ENCODE data around the gene TAPT1. TPM values are rescaled to one million over a fixed set of nuclear protein-coding genes. Genes with fewer than 3 reads are reported as not detected.

TAPT1 gene
- total and polyA plus RNA-seq, 2 experiments from 2014 or later = 3.6 to 9.9 TPM

DNA sequence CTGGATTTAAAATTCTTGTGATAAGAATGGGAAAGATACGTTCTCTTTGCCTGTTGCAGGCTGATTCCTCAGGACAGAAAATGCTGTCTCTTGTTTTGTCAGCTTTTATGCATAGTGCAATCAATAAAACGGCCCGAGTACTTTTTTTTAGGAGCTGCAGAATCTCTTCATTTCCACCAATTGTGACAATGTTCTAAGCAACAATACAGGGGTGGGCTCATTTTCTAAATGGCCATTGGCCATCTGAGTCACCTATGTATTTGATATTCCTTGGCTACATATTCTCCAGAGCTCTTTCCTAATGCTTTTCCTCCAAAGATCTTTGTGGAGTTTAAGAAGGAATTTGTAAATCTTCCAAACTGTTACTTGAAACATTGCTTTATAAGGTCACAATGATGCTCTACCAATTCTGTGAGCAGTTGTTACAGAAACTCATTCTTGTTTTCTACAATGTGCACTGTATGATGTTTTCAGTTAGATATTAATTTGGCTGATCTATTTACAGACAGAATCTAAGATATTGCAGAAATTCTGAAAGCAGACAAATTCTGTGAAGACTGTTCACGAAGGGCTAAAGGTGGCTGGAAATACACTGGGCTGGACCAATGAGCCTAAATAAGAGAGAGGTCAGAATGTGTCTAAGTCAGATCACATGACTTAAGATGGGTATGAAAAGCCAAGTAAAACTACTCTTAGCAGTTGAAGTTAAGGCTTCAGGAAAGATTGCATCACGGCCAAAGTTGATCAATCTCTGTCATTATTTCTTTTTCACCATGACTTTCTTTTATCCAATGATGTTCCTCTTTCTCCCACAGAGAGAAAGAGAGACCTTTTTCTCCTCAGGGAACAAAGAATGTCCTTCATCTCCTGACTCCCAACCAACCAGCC, 33.4 kb downstream of the TAPT1 start:
- H3K4me1 ChIP-seq (ENCODE audit: insufficient read depth) = peaks cover 3% of the 10 kb centered on the region; the same call in 1 of the 2 replicates
- H3K4me3 ChIP-seq = no peak overlapping the region
- no peak for ATAC-seq
- no peak overlapping the region for H2AFZ ChIP-seq
- Mint-ChIP-seq H3K27me3 (ENCODE audit: insufficient read depth, low read depth, poor library complexity) (no peaks in the 10 kb centered on the region), H3K4me1 (peaks cover 22% of the 10 kb centered on the region), H3K27ac (peak overlapping the region; percentile 60; the same call in 1 of the 2 replicates), H3K9me3 (no peaks in the 10 kb centered on the region), H3K4me3 (no peak overlapping the region), H3K36me3 (ENCODE audit: low read depth) (peaks cover 9% of the 10 kb centered on the region)
- H3K27me3 ChIP-seq (ENCODE audit: insufficient read depth) = no peaks in the 10 kb centered on the region
- no peak overlapping the region for H3K27ac ChIP-seq (ENCODE audit: low read depth)
- no peaks in the 10 kb centered on the region for H3K79me2 ChIP-seq (replicated peaks; ENCODE audit: insufficient read depth)
- H3K36me3 ChIP-seq (ENCODE audit: insufficient read depth) = no peaks in the 10 kb centered on the region; the same call in 1 of the 2 replicates
- no peaks in the 10 kb centered on the region for H4K20me1 ChIP-seq (replicated peaks; ENCODE audit: insufficient read depth)
- no peak overlapping the region for H3K4me2 ChIP-seq
- DNase-seq (ENCODE audit: low spot score) = no peak
- TF ChIP-seq CREB1 (CRISPR knock-in tag; IDR thresholded peaks at IDR 0.05; ENCODE audit: low read depth) = no peak
- TF ChIP-seq ZNF331 (CRISPR knock-in tag; IDR thresholded peaks at IDR 0.05; ENCODE audit: low read depth) = no peak
- TF ChIP-seq NANOG (IDR thresholded peaks at IDR 0.05; ENCODE audit: borderline replicate concordance) = no peak
- TF ChIP-seq, protein P1, sequence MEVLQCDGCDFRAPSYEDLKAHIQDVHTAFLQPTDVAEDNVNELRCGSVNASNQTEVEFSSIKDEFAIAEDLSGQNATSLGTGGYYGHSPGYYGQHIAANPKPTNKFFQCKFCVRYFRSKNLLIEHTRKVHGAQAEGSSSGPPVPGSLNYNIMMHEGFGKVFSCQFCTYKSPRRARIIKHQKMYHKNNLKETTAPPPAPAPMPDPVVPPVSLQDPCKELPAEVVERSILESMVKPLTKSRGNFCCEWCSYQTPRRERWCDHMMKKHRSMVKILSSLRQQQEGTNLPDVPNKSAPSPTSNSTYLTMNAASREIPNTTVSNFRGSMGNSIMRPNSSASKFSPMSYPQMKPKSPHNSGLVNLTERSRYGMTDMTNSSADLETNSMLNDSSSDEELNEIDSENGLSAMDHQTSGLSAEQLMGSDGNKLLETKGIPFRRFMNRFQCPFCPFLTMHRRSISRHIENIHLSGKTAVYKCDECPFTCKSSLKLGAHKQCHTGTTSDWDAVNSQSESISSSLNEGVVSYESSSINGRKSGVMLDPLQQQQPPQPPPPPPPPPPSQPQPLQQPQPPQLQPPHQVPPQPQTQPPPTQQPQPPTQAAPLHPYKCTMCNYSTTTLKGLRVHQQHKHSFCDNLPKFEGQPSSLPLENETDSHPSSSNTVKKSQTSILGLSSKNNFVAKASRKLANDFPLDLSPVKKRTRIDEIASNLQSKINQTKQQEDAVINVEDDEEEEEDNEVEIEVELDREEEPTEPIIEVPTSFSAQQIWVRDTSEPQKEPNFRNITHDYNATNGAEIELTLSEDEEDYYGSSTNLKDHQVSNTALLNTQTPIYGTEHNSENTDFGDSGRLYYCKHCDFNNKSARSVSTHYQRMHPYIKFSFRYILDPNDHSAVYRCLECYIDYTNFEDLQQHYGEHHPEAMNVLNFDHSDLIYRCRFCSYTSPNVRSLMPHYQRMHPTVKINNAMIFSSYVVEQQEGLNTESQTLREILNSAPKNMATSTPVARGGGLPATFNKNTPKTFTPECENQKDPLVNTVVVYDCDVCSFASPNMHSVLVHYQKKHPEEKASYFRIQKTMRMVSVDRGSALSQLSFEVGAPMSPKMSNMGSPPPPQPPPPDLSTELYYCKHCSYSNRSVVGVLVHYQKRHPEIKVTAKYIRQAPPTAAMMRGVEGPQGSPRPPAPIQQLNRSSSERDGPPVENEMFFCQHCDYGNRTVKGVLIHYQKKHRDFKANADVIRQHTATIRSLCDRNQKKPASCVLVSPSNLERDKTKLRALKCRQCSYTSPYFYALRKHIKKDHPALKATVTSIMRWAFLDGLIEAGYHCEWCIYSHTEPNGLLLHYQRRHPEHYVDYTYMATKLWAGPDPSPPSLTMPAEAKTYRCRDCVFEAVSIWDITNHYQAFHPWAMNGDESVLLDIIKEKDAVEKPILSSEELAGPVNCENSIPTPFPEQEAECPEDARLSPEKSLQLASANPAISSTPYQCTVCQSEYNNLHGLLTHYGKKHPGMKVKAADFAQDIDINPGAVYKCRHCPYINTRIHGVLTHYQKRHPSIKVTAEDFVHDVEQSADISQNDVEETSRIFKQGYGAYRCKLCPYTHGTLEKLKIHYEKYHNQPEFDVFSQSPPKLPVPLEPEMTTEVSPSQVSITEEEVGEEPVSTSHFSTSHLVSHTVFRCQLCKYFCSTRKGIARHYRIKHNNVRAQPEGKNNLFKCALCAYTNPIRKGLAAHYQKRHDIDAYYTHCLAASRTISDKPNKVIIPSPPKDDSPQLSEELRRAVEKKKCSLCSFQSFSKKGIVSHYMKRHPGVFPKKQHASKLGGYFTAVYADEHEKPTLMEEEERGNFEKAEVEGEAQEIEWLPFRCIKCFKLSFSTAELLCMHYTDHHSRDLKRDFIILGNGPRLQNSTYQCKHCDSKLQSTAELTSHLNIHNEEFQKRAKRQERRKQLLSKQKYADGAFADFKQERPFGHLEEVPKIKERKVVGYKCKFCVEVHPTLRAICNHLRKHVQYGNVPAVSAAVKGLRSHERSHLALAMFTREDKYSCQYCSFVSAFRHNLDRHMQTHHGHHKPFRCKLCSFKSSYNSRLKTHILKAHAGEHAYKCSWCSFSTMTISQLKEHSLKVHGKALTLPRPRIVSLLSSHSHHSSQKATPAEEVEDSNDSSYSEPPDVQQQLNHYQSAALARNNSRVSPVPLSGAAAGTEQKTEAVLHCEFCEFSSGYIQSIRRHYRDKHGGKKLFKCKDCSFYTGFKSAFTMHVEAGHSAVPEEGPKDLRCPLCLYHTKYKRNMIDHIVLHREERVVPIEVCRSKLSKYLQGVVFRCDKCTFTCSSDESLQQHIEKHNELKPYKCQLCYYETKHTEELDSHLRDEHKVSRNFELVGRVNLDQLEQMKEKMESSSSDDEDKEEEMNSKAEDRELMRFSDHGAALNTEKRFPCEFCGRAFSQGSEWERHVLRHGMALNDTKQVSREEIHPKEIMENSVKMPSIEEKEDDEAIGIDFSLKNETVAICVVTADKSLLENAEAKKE (CRISPR knock-in tag; IDR thresholded peaks at IDR 0.05) = no peak
- TF ChIP-seq POLR2AphosphoS5 (IDR thresholded peaks at IDR 0.05; ENCODE audit: low read depth) = no peak
- no peak for TF ChIP-seq EZH2 (IDR thresholded peaks at IDR 0.05; ENCODE audit: low read depth, unreplicated experiment)
- TF ChIP-seq ZNF114 (CRISPR knock-in tag; IDR thresholded peaks at IDR 0.05) = no peak
- TF ChIP-seq JUNB (IDR thresholded peaks at IDR 0.05; ENCODE audit: unreplicated experiment) = no peak
- no peak for TF ChIP-seq STAT1 (IDR thresholded peaks at IDR 0.05; ENCODE audit: unreplicated experiment)
- TF ChIP-seq, protein P2, sequence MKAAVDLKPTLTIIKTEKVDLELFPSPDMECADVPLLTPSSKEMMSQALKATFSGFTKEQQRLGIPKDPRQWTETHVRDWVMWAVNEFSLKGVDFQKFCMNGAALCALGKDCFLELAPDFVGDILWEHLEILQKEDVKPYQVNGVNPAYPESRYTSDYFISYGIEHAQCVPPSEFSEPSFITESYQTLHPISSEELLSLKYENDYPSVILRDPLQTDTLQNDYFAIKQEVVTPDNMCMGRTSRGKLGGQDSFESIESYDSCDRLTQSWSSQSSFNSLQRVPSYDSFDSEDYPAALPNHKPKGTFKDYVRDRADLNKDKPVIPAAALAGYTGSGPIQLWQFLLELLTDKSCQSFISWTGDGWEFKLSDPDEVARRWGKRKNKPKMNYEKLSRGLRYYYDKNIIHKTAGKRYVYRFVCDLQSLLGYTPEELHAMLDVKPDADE (IDR thresholded peaks at IDR 0.05) = no peak
- TF ChIP-seq EZH2phosphoT487 (IDR thresholded peaks at IDR 0.05; ENCODE audit: unreplicated experiment) = no peak
- TF ChIP-seq, protein P3, sequence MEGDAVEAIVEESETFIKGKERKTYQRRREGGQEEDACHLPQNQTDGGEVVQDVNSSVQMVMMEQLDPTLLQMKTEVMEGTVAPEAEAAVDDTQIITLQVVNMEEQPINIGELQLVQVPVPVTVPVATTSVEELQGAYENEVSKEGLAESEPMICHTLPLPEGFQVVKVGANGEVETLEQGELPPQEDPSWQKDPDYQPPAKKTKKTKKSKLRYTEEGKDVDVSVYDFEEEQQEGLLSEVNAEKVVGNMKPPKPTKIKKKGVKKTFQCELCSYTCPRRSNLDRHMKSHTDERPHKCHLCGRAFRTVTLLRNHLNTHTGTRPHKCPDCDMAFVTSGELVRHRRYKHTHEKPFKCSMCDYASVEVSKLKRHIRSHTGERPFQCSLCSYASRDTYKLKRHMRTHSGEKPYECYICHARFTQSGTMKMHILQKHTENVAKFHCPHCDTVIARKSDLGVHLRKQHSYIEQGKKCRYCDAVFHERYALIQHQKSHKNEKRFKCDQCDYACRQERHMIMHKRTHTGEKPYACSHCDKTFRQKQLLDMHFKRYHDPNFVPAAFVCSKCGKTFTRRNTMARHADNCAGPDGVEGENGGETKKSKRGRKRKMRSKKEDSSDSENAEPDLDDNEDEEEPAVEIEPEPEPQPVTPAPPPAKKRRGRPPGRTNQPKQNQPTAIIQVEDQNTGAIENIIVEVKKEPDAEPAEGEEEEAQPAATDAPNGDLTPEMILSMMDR (conservative IDR thresholded peaks at IDR 0.05; ENCODE audit: low read depth in 2 of 2) = no peak
- TF ChIP-seq, protein P4, sequence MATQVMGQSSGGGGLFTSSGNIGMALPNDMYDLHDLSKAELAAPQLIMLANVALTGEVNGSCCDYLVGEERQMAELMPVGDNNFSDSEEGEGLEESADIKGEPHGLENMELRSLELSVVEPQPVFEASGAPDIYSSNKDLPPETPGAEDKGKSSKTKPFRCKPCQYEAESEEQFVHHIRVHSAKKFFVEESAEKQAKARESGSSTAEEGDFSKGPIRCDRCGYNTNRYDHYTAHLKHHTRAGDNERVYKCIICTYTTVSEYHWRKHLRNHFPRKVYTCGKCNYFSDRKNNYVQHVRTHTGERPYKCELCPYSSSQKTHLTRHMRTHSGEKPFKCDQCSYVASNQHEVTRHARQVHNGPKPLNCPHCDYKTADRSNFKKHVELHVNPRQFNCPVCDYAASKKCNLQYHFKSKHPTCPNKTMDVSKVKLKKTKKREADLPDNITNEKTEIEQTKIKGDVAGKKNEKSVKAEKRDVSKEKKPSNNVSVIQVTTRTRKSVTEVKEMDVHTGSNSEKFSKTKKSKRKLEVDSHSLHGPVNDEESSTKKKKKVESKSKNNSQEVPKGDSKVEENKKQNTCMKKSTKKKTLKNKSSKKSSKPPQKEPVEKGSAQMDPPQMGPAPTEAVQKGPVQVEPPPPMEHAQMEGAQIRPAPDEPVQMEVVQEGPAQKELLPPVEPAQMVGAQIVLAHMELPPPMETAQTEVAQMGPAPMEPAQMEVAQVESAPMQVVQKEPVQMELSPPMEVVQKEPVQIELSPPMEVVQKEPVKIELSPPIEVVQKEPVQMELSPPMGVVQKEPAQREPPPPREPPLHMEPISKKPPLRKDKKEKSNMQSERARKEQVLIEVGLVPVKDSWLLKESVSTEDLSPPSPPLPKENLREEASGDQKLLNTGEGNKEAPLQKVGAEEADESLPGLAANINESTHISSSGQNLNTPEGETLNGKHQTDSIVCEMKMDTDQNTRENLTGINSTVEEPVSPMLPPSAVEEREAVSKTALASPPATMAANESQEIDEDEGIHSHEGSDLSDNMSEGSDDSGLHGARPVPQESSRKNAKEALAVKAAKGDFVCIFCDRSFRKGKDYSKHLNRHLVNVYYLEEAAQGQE (IDR thresholded peaks at IDR 0.05; ENCODE audit: unreplicated experiment) = no peak
- no peaks in the 10 kb centered on the region for H3F3A ChIP-seq (replicated peaks; ENCODE audit: low read depth)
- no peaks in the 10 kb centered on the region for H3K9me2 ChIP-seq (ENCODE audit: insufficient read depth)

All from GM23338 (cell line).